ENCODE results near the gene SKI. TPM values are rescaled to one million over a fixed set of nuclear protein-coding genes. Genes with fewer than 3 reads are reported as not detected.
A peak's percentile ranks its signal among the peaks of the same experiment; 100 is the strongest.

Gene SKI
- total RNA-seq, 1 donor: 48.9 TPM

DNA sequence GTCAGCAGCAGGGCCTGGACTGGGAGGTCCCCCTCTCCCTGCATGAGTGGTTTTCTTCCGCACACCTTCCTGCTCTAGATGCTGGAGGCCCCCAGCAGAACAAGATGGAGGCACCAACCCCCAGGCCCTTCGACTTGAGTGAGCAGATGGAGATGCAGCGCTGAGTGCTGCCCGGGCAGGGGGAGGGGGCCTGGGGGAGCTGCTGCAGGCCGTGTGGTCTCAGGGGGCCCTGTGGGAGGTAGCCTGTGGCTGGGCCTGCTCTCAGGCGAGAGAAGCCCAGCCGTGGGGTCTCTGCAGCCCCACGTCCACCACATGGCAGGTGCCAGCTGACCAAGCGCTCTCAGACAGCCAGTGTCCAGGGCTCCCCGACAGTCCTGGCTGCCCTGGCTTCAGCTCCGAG, 32.3 kb upstream of the SKI start:
- Histone ChIP-seq H2AFZ (ENCODE audit: low read length) (no peak overlapping the region), H3K4me2 (ENCODE audit: insufficient read depth, low read length) (no peak overlapping the region), H3K36me3 (ENCODE audit: insufficient read depth, low read length) (no peaks in the 10 kb centered on the region), H3K9me3 (ENCODE audit: low read depth, low read length) (no peaks in the 10 kb centered on the region), H4K20me1 (ENCODE audit: insufficient read depth, low read length) (no peaks in the 10 kb centered on the region), H3K4me1 (ENCODE audit: insufficient read depth, low read length) (peaks cover 10% of the 10 kb centered on the region), H3K27ac (ENCODE audit: low read depth, low read length) (no peak overlapping the region), H3K79me2 (ENCODE audit: insufficient read depth, low read length) (peaks cover 39% of the 10 kb centered on the region), H3K27me3 (ENCODE audit: insufficient read depth, low read length) (no peaks in the 10 kb centered on the region), H3K4me3 (ENCODE audit: insufficient read depth, low read length) (no peak overlapping the region)
- peak; percentile 83 for DNase-seq (ENCODE audit: insufficient read length, low spot score, missing footprints)
- TF ChIP-seq, protein P1, sequence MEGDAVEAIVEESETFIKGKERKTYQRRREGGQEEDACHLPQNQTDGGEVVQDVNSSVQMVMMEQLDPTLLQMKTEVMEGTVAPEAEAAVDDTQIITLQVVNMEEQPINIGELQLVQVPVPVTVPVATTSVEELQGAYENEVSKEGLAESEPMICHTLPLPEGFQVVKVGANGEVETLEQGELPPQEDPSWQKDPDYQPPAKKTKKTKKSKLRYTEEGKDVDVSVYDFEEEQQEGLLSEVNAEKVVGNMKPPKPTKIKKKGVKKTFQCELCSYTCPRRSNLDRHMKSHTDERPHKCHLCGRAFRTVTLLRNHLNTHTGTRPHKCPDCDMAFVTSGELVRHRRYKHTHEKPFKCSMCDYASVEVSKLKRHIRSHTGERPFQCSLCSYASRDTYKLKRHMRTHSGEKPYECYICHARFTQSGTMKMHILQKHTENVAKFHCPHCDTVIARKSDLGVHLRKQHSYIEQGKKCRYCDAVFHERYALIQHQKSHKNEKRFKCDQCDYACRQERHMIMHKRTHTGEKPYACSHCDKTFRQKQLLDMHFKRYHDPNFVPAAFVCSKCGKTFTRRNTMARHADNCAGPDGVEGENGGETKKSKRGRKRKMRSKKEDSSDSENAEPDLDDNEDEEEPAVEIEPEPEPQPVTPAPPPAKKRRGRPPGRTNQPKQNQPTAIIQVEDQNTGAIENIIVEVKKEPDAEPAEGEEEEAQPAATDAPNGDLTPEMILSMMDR (IDR thresholded peaks at IDR 0.05; ENCODE audit: extremely low read depth, low read depth, low read length): no peak

GRCh38 chr1:2196901-2197638, 31.0 kb upstream of the SKI start:
- no peak overlapping the region for H3K4me2 ChIP-seq (ENCODE audit: insufficient read depth, low read length)
- H3K79me2 ChIP-seq (ENCODE audit: insufficient read depth, low read length): peaks cover 28% of the 10 kb centered on the region
- peaks cover 8% of the 10 kb centered on the region for H3K4me1 ChIP-seq (ENCODE audit: insufficient read depth, low read length)
- H3K27me3 ChIP-seq (ENCODE audit: insufficient read depth, low read length): no peaks in the 10 kb centered on the region
- TF ChIP-seq, protein P1 (IDR thresholded peaks at IDR 0.05; ENCODE audit: extremely low read depth, low read depth, low read length): no peak
- H3K4me3 ChIP-seq (ENCODE audit: insufficient read depth, low read length): no peak overlapping the region
- H2AFZ ChIP-seq (ENCODE audit: low read length): no peak overlapping the region
- no peaks in the 10 kb centered on the region for H4K20me1 ChIP-seq (ENCODE audit: insufficient read depth, low read length)
- H3K27ac ChIP-seq (ENCODE audit: low read depth, low read length): no peak overlapping the region
- DNase-seq (ENCODE audit: insufficient read length, low spot score, missing footprints): no peak
- H3K9me3 ChIP-seq (ENCODE audit: low read depth, low read length): no peaks in the 10 kb centered on the region
- no peaks in the 10 kb centered on the region for H3K36me3 ChIP-seq (ENCODE audit: insufficient read depth, low read length)

GRCh38 chr1:2197707-2198165, 30.4 kb upstream of the SKI start:
- DNase-seq (ENCODE audit: insufficient read length, low spot score, missing footprints): no peak
- no peak overlapping the region for H2AFZ ChIP-seq (ENCODE audit: low read length)
- H3K27ac ChIP-seq (ENCODE audit: low read depth, low read length): no peak overlapping the region
- H3K4me3 ChIP-seq (ENCODE audit: insufficient read depth, low read length): no peak overlapping the region
- TF ChIP-seq, protein P1 (IDR thresholded peaks at IDR 0.05; ENCODE audit: extremely low read depth, low read depth, low read length): no peak
- peaks cover 22% of the 10 kb centered on the region for H3K79me2 ChIP-seq (ENCODE audit: insufficient read depth, low read length)
- H4K20me1 ChIP-seq (ENCODE audit: insufficient read depth, low read length): no peaks in the 10 kb centered on the region
- no peaks in the 10 kb centered on the region for H3K9me3 ChIP-seq (ENCODE audit: low read depth, low read length)
- no peaks in the 10 kb centered on the region for H3K36me3 ChIP-seq (ENCODE audit: insufficient read depth, low read length)
- H3K4me2 ChIP-seq (ENCODE audit: insufficient read depth, low read length): no peak overlapping the region
- no peaks in the 10 kb centered on the region for H3K27me3 ChIP-seq (ENCODE audit: insufficient read depth, low read length)
- peaks cover 8% of the 10 kb centered on the region for H3K4me1 ChIP-seq (ENCODE audit: insufficient read depth, low read length)

DNA sequence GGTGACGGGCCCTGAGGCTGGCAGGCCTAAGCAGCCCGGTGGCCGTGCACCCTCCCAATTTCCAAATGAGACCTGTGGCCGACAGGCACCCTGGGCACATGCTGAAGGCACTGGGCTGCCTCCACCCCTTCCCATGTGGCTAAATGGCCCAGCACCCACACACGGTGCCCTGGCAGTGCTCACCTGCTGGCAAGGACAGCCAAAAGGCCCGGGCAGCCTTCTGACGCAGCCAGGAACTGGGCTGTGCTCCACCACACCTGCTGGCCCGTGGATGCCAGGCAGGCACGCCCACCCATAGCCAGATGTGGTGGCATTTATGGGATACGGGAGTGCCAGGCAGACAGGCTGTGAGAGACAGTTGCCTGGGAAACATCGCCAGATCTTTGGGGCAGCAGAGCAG, 29.5 kb upstream of the SKI start:
- H3K4me2 ChIP-seq (ENCODE audit: insufficient read depth, low read length): peak overlapping the region; percentile 93
- no peaks in the 10 kb centered on the region for H3K9me3 ChIP-seq (ENCODE audit: low read depth, low read length)
- H3K4me1 ChIP-seq (ENCODE audit: insufficient read depth, low read length): peaks cover 8% of the 10 kb centered on the region
- peak overlapping the region; percentile 37 for H3K27ac ChIP-seq (ENCODE audit: low read depth, low read length)
- DNase-seq (ENCODE audit: insufficient read length, low spot score, missing footprints): no peak
- no peaks in the 10 kb centered on the region for H3K27me3 ChIP-seq (ENCODE audit: insufficient read depth, low read length)
- no peaks in the 10 kb centered on the region for H3K36me3 ChIP-seq (ENCODE audit: insufficient read depth, low read length)
- no peak overlapping the region for H3K4me3 ChIP-seq (ENCODE audit: insufficient read depth, low read length)
- TF ChIP-seq, protein P1 (IDR thresholded peaks at IDR 0.05; ENCODE audit: extremely low read depth, low read depth, low read length): no peak
- H4K20me1 ChIP-seq (ENCODE audit: insufficient read depth, low read length): no peaks in the 10 kb centered on the region
- H2AFZ ChIP-seq (ENCODE audit: low read length): no peak overlapping the region
- peaks cover 13% of the 10 kb centered on the region for H3K79me2 ChIP-seq (ENCODE audit: insufficient read depth, low read length)
